Putamen (tissue), 1 donor: ENCODE data around the gene AQP12A.

ENCODE experiments used
- DNase-seq: peaks from one replicate; pipeline ENCODE4 v3.0.0-alpha.2; 2016; ENCODE audit warnings: low spot score

AQP12A gene

GRCh38 chr2:240708457-240708856 is 16.8 kb downstream of the AQP12A start:
- no peak for DNase-seq

- DNase-seq = no peak
These were observed 19.6 kb downstream of the AQP12A start for GRCh38 chr2:240711296-240711695.

GRCh38 chr2:240711701-240712100 is 20.0 kb downstream of the AQP12A start:
- DNase-seq = no peak

GRCh38 chr2:240712121-240712520 is 20.5 kb downstream of the AQP12A start:
- DNase-seq = no peak

- no peak for DNase-seq
These were observed 21.6 kb downstream of the AQP12A start for GRCh38 chr2:240713071-240713927.

- DNase-seq = no peak
These were observed 22.5 kb downstream of the AQP12A start for GRCh38 chr2:240713928-240714746.

GRCh38 chr2:240714747-240715725 is 23.4 kb downstream of the AQP12A start:
- DNase-seq = no peak

GRCh38 chr2:240716130-240716798 is 24.6 kb downstream of the AQP12A start:
- no peak for DNase-seq

- no peak for DNase-seq
These were observed 25.5 kb downstream of the AQP12A start for GRCh38 chr2:240717181-240717641.

- DNase-seq = no peak
These were observed 26.3 kb downstream of the AQP12A start for GRCh38 chr2:240717681-240718581.

GRCh38 chr2:240718896-240719490 is 27.3 kb downstream of the AQP12A start:
- no peak for DNase-seq

GRCh38 chr2:240719676-240720545 is 28.2 kb downstream of the AQP12A start:
- DNase-seq = no peak

- no peak for DNase-seq
These were observed 29.3 kb downstream of the AQP12A start for GRCh38 chr2:240720686-240721595.

- no peak for DNase-seq
These were observed 30.0 kb downstream of the AQP12A start for GRCh38 chr2:240721596-240722180.

- DNase-seq = no peak
These were observed 30.7 kb downstream of the AQP12A start for GRCh38 chr2:240722376-240722775.

GRCh38 chr2:240722796-240723735 is 31.4 kb downstream of the AQP12A start:
- no peak for DNase-seq
